Subcutaneous adipose tissue (tissue), 4 donors: ENCODE measurements around the gene RASA3. TPM values are rescaled to one million over a fixed set of nuclear protein-coding genes. Genes with fewer than 3 reads are reported as not detected.

Experiments
- total RNA-seq, 4 donors: library from RNA; depleted of rRNA; stranded (reverse); fragments of >200 nt; gene quantifications; one replicate each; pipeline ENCODE4 v1.1.0, GENCODE V29; 2016
- TF ChIP-seq, protein P1 (sequence below): fragments of 450-650 bp; IDR thresholded peaks from one replicate; pipeline ENCODE4 v1.5.1; 2016; ENCODE audit warnings: low read depth, mild to moderate bottlenecking, control low read depth, antibody characterized with exemption, moderate library complexity

Gene RASA3
- total RNA-seq, 4 donors from 2014 or later, result 36.9 to 70.1 (median 46.3) TPM

DNA sequence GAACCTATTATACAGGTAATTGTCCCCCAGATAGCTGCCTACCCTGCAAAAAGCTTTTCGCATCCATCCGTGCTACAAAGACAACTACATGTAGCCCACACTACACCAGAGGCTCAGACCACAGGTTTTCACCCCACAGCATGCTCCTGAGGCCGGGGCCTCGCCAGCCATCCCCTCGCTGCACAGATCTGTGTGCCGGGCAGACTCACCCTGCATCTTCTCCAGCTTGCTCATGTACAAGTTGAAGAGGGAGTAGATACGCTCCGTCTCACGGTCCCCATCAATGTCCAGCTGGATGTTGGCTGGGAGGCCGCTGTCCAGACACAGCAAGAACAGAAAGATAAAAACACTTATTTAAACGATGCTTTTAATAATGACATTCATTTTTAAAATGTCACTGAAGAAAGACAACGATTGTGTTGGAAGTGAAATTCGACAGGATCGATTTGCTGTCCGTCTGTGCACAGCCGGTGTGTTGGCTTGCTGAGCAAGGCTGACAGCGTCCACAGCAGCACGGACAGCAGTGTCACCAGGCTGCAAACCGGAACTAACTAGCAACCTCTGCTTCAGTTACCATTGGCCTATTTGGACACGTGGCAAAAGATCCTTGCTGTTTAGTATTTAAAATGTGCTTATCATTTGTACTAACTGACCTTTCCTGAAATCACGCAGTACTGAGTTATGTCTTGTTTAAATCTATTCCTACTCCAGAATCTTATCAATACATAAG lies 140.0 kb downstream of the RASA3 start:
- TF ChIP-seq, protein P1, sequence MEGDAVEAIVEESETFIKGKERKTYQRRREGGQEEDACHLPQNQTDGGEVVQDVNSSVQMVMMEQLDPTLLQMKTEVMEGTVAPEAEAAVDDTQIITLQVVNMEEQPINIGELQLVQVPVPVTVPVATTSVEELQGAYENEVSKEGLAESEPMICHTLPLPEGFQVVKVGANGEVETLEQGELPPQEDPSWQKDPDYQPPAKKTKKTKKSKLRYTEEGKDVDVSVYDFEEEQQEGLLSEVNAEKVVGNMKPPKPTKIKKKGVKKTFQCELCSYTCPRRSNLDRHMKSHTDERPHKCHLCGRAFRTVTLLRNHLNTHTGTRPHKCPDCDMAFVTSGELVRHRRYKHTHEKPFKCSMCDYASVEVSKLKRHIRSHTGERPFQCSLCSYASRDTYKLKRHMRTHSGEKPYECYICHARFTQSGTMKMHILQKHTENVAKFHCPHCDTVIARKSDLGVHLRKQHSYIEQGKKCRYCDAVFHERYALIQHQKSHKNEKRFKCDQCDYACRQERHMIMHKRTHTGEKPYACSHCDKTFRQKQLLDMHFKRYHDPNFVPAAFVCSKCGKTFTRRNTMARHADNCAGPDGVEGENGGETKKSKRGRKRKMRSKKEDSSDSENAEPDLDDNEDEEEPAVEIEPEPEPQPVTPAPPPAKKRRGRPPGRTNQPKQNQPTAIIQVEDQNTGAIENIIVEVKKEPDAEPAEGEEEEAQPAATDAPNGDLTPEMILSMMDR, result no peak

DNA sequence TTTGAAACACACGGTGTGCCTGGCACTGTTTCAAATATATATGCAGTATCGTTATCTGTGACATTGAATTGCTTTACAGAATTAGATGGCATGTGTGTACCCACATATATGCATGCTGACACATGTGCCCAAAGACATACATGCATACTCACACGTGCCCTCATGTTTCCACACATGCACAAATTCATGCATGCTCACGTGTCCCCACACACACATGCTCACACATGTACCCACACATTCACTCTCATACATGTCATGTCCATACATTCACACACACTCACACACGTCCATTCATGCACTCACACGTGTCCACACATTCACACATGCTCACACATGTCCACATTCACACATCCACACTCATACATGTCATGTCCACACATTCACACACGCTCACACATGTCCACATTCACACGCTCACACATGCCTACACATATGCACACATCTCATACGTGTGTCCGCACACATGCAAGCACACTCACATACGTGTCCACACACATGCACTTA lies 140.7 kb downstream of the RASA3 start:
- TF ChIP-seq, protein P1, result no peak

DNA sequence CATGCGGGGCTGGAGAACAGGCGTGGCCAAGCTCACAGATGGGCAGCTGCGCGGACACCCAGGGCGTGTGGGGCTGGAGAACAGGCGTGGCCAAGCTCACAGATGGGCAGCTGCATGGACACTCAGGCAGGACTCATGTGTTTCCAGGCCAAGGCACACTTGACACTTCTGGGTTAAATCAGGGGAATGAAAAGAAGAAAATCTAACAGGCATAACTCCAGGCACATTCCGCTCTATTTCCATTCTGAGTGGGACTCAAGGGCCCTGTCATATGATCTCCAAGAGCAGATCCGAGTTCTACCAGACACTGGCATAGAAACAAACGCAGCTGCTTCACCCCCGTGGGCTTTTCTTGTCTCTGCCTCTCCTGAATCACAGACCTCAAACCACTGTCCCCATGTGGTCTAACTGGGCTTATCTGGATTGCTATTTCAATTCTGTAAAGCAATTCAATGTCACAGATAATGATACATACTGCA lies 141.2 kb downstream of the RASA3 start:
- TF ChIP-seq, protein P1, result no peak

DNA sequence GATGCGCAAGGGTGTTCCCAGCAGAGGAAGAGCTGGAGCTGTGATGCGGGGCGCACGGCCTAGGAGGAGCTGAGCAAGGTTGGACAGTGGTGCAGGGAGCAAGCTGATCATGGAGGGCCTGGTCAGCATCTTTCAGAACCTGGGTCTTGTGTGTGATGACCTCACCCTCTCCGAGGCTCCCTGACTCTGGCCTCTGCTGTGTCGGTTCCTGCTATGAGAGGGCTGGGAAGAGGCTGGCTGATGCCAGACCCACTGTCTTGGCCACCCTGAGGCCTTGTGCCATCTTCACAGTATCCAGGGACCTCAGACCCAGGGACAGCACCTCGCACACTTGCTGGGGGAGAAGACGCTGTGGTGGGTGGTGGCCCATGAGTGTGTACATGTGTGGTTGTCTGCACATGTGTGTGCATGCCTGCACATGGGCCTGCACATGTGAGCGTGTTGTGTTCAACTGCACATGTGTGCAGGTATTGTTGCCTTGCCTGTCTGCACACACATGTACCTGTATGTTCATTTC lies 142.0 kb downstream of the RASA3 start:
- TF ChIP-seq, protein P1, result no peak

DNA sequence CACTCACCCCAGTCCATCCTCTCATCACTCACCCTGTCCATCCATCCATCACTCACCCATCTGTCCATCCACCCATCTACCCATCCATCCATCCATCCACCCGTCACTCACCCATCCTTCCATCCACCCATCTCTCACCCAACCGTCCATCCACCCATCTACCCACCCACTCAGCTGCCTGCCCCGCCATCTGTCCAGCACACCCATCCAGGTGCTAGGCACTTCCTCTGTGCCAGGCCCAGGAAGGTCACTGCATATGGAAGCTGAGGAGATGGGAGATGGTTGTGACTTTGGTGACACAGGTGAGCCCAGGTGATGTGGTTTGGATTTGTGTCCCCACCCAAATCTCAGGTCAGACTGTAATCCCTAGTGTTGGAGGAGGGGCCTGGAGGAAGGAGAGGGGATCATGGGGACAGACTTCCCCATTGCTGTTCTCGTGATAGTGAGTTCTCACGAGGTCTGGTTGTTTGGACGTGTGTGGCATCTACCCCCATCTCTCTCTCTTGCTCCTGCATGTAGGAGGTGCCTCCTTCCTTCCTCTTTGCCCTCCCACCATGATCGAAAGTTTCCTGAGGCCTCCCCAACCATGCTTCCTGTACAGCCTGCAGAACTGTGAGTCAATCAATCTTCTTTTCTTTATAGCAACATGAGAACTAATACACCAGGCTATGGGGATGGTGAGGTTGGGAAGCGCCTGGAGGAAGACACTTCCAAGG lies 142.7 kb downstream of the RASA3 start:
- TF ChIP-seq, protein P1, result no peak

DNA sequence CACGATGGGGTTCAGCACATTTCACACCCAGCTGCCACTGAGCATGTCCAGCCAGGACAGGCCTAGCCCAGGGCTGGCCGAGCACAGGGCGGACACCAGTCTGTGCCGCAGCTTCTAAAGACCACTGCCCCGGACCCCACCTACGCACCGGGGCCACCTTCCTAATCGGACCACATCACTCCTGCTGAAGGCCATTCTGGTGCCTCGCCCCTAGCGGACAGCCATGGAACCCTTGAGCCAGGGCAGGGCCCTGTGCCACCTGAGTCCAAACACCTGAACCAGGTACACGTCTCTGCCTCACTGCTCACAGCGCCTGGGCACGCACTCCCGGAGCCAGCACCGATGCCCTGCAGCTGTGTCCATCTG lies 150.1 kb downstream of the RASA3 start:
- TF ChIP-seq, protein P1, result no peak
